ENCODE measurements around the gene SUN5. TPM values are rescaled to one million over a fixed set of nuclear protein-coding genes. Genes with fewer than 3 reads are reported as not detected.
"Not testable (repeated sequence)": the region's sequence is repeated elsewhere in the genome, so short reads cannot be mapped to it uniquely, and the experiment has no call there.

Gene SUN5
- polyA plus RNA-seq, 4 donors, result not detected

- DNase-seq (ENCODE audit: low read depth in 4 of 4, low spot score in 2 of 4), result no peak
Observed at GRCh38 chr20:32968478-32969241, 35.6 kb downstream of the SUN5 start.

DNA sequence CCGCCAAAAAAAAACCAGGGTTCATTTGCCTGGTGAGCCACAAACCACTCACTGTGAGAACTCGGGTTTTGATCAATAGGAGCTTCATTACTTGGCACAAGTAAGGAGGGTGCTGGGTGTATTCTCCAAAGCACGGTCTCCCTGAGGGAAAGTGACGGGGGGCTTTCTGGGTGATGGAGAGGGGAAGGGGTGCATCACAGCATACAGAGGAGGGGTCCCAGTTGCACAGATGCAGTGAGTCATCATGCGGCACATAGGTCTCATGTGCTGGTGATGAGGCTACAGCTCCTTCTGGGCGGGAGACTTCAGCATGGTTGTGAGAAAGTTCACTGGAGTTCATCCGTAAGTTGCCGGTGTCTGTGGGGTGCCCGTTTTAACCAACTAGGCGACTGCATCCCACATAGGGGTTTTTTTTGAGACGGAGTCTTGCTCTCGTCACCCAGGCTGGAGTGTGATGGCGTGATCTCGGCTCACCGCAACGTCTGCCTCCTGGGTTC, 36.2 kb downstream of the SUN5 start:
- no peak for DNase-seq (ENCODE audit: low read depth in 4 of 4, low spot score in 2 of 4)

GRCh38 chr20:32966881-32967781, 37.1 kb downstream of the SUN5 start:
- no peak for DNase-seq (ENCODE audit: low read depth in 4 of 4, low spot score in 2 of 4)

- DNase-seq (ENCODE audit: low read depth in 4 of 4, low spot score in 2 of 4), result no peak
Observed at GRCh38 chr20:32966382-32966781, 37.9 kb downstream of the SUN5 start.

- DNase-seq (ENCODE audit: low read depth in 4 of 4, low spot score in 2 of 4), result no peak
Observed at GRCh38 chr20:32965581-32966373, 38.5 kb downstream of the SUN5 start.

DNA sequence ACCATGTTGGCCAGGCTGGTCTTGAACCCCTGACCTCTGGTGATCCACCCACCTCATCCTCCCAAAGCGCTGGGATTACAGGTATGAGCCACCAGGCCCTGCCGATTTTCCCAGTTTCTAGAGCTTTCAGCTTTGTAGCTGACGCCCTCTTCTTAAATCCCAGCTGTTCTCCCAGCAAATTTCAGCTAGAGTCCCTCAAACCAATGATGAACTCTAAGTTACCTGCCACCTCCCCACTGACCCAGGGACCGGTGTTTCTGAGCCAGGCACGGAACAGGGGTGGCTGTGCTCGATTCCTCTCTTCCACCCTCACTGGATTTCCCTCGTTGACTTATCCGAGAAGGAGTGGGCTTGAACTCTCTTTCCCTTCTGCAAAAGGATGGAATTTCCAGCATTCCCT, 39.1 kb downstream of the SUN5 start:
- DNase-seq (ENCODE audit: low read depth in 4 of 4, low spot score in 2 of 4), result no peak

- DNase-seq (ENCODE audit: low read depth in 4 of 4, low spot score in 2 of 4), result no peak
Observed at GRCh38 chr20:32964575-32964974, 39.7 kb downstream of the SUN5 start.

DNA sequence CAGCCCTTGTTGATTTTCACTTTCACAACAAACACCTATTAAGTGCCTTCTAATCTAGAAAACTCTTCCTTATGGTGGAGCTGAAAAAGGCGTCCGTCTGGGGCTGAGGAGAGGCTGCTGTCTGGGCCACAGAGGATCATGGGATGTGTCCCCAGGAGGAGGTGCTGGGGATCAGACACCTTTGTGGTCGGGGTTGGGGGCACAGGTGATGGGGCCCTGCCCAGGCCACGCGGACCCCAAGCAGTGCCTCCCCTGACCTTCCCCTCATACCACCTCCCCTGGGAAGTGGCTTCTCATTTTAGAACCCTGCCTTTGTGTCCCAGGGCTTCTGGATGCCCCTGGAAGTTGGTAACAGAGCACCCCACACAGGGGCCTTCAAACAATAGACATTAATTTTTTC, 41.1 kb downstream of the SUN5 start:
- no peak for DNase-seq (ENCODE audit: low read depth in 4 of 4, low spot score in 2 of 4)

- not testable (repeated sequence) for DNase-seq (ENCODE audit: low read depth in 4 of 4, low spot score in 2 of 4)
Observed at GRCh38 chr20:32962646-32963045, 41.6 kb downstream of the SUN5 start.

DNA sequence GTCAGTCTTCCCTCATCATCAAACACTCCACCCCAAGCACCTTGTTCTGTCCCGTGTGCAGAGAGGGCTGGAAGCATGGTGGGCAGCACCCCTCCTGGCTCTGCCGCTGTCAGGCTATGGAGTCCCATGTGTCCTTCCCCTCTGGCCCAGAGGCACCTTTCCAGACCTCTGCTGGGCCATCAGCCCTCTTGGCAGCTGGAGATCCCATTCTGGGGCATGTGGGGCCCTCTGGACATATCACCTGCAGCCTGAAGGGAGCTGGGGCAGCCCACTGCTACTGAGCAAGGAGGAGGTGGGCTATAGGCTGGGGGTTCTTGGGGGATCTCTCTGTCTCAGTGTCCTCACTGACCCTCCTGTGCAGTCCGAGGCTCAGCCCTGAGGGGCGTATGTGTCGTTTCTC, 42.2 kb downstream of the SUN5 start:
- DNase-seq (ENCODE audit: low read depth in 4 of 4, low spot score in 2 of 4), result no peak

DNA sequence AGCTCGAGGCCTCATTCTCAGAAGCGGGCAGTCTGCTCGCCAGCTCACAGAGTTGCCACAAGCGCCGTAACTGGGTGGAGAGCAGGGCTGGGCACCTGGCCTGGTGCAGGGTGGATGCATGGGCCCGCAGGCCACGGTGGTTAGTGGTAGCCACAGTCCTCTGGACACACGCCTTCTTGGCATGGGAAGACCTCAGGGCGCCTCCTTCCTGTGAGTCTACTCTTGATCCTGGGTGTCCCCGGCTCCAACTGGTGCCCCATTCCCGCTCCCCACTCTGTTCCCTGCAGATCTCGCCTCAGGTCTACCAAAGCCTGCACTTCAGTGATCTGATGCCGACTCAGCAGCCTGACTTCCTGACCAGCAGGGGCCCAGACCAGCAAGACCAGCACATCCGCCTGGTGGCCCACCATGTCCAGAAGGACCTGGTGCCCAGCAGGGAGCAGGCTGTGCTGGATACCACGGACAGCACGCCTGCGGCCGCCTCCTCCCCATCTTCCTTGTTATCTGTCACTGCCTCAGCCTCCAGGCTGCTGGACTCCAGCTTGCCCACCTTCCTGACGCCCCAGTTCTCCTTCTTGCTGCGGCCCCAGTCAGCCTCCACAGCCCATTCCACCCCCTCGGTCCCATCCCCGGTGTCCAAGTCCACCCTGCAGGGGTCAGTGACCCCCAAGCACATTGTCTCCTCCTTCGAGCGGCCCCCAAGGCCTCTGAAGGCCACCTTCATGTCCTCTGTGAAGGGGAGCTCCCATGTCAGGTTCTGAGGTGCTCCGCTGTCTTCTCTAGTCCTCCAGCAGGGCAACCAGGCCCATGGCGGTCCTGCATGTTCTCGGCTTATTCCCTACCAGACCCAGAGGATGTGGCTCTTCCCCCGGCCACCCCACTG, 43.1 kb downstream of the SUN5 start:
- DNase-seq (ENCODE audit: low read depth in 4 of 4, low spot score in 2 of 4), result no peak

DNA sequence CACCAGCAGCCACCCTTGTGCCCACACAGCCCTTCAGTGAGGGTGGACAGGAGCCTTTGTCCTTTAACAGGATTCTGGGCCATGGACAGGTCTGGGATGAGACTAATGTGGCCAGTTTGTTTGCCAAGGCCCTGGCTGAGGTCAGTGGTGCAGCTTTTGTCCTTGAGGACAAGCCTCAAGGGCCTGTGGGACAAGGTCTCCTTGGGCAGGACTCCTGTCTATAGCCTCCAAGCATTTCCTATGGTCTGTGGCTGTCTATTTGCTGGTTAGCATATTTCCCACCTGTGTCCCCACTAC, 44.1 kb downstream of the SUN5 start:
- DNase-seq (ENCODE audit: low read depth in 4 of 4, low spot score in 2 of 4), result no peak

DNA sequence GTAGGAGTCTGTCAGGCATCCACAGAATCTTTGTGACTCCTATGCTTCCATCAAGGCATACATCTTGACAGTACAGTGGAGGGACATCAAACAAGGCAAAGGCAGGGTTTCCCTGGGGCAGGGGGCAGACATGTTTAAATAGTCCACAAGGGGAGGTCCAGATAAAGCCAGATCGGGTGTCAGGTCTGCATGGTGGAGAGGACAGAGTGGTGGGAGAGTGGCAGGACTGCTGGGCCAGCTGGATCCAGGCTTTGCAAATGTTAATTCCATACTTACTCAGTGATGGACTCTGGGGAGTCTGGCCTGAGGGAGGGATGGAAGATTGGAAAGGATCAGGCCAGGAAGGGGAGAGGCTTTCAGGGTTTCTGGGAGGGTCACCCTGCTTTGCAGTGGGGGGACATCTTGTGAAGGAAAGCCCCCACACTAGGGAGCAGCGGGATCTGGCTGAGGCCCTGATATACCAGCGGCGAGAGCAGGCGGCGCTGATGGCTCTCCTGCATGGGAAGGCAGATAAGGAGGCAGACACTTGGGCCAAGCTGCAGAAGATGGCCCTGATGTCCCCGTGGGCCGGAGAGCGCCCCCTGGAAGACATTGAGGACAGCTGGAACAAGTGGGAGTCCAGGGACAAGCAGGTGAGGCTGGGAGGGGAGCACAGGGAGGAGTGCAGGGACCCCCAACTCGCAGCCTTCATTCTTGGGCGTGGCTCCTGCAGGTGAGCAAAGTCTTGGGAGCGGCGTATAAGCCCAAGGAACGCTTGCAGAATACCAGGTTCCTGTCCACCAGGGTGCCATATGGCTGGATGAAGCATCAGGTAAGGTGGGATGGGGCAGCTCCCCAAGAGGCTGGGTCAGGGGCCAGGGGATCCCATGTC, 44.6 kb downstream of the SUN5 start:
- DNase-seq (ENCODE audit: low read depth in 4 of 4, low spot score in 2 of 4), result no peak

GRCh38 chr20:32958574-32958973, 45.7 kb downstream of the SUN5 start:
- no peak for DNase-seq (ENCODE audit: low read depth in 4 of 4, low spot score in 2 of 4)

DNA sequence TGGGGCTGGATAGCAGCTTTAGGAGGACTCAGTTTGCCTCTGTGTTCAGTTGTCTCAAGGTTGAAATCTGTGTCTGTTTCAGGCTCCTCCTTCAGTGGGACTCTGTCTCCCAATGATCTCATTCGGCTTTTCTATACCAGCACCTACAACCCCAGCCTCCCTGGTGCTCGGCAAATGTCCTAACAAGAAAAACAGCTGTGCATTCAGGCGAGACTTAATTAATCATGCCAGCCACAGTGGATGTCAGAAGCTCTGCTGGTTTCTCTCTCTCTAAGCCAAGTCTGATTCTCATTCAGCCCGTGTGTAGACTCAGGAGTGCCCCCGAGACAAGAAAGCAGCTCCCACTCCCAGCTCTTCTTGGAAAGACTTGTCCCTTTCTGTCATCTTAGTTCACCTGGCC, 46.8 kb downstream of the SUN5 start:
- no peak for DNase-seq (ENCODE audit: low read depth in 4 of 4, low spot score in 2 of 4)

DNA sequence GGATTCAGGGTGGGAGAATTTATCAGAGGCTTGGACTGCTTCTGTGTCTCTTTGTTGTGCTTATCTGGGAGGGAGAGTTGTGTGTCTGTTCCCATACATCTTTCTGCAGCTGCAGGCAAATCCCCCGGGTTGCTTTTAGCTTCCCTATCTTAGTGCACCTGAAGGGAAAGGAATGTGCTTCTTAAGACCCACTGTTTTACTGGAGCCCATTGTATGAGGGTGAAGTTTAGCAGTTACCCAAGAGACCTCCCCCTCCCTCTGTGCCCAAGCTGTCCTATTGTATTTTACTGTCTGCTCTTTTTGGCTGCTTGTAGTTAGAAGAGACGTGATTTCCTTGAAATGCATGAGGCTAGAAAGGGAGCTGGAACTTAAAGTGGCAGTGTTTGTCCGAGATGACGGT, 53.7 kb downstream of the SUN5 start:
- not testable (repeated sequence) for DNase-seq (ENCODE audit: low read depth in 4 of 4, low spot score in 2 of 4)

DNA sequence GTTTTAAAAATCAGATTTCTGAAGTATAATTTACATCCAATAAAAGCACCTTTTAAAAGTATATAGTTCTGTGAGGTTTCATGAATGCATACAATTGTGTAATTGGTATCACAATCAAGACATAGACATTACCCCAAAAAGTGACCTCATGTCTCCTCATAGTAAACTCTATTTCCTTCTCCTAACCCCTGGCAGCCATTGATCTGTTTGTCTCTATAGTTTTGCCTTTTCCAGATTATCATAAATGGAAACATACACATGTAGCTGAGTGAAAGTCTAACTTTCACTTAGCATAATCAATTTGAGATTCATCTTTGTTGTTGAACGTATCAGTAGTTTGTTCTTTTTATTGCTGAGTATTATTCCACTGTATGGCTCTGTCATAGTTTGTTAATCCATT, 57.6 kb downstream of the SUN5 start:
- no peak for DNase-seq (ENCODE audit: low read depth in 4 of 4, low spot score in 2 of 4)

- no peak for DNase-seq (ENCODE audit: low read depth in 4 of 4, low spot score in 2 of 4)
Observed at GRCh38 chr20:32945710-32946221, 58.5 kb downstream of the SUN5 start.

DNA sequence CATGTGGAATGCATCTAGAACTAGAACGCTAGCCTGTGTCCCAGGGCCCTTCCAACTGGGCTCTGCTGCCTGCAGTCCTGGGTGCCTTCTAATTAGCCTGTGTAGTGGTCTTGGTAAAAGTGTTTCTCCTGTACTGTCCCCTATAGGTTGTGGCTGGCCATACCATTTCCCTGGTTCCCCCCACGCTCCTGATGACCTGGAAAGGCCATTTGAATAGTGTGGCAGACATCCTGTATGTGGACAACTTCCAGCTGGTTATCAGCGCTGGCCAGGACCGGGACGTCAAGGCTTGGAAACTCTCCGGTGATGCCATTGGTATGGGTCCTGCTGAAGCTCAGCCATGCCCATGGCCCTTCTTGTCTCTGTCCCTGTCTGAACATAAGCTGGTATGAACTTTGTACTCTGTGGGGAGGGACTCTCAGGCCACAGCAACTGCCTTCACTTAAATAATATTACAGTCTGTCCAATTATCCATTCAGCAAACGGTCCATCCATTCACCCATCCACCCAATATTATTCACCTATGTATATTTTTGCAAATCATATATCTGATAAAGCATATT, 60.7 kb downstream of the SUN5 start:
- DNase-seq (ENCODE audit: low read depth in 4 of 4, low spot score in 2 of 4), result no peak
